ENCODE data around the gene SMIM38. TPM values are rescaled to one million over a fixed set of nuclear protein-coding genes. Genes with fewer than 3 reads are reported as not detected.

Gene SMIM38
- total RNA-seq, 2 donors from 2014 or later, result 8.9 to 15.6 TPM

DNA sequence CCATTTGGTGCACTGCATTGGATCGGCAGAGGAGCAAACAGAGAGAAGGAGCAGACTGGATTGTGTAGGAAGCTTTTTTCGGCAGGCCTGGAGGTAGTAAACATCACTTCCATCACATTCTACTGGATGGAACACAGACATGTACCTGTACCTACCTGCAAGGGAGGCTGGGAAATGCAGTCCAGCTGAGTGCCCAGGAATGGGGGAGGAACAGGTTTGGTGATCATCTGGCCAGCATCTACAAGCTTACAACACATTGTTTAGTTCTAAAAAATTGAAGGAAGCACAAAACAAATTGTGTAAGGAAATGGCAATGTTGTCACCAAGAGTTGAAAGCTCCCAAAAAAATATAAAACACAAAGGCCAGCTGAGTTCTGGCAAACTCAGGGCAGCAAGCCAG lies 19.1 kb downstream of the SMIM38 start:
- H3K4me3 ChIP-seq, result no peak overlapping the region
- no peak overlapping the region for H3K27ac ChIP-seq
- intact Hi-C loops (cut with DNase I), result no loop called here
- ATAC-seq (no peak), DNase-seq (no peak)
- H3K4me1 ChIP-seq, result peaks cover 18% of the 10 kb centered on the region
- H3K9me3 ChIP-seq, result no peaks in the 10 kb centered on the region
- TF ChIP-seq, protein P1, sequence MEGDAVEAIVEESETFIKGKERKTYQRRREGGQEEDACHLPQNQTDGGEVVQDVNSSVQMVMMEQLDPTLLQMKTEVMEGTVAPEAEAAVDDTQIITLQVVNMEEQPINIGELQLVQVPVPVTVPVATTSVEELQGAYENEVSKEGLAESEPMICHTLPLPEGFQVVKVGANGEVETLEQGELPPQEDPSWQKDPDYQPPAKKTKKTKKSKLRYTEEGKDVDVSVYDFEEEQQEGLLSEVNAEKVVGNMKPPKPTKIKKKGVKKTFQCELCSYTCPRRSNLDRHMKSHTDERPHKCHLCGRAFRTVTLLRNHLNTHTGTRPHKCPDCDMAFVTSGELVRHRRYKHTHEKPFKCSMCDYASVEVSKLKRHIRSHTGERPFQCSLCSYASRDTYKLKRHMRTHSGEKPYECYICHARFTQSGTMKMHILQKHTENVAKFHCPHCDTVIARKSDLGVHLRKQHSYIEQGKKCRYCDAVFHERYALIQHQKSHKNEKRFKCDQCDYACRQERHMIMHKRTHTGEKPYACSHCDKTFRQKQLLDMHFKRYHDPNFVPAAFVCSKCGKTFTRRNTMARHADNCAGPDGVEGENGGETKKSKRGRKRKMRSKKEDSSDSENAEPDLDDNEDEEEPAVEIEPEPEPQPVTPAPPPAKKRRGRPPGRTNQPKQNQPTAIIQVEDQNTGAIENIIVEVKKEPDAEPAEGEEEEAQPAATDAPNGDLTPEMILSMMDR (IDR thresholded peaks at IDR 0.05), result no peak
- TF ChIP-seq POLR2A (IDR thresholded peaks at IDR 0.05), result no peak
- no peaks in the 10 kb centered on the region for H3K27me3 ChIP-seq
- WGBS, 2 donors, result 85 to 100% methylated on average over 2 of the region's 2 CpGs
- H3K36me3 ChIP-seq (replicated peaks in 1 of 2; ENCODE audit: insufficient read depth in 1 of 2, low read depth in 2 of 2), result no peaks in the 10 kb centered on the region

DNA sequence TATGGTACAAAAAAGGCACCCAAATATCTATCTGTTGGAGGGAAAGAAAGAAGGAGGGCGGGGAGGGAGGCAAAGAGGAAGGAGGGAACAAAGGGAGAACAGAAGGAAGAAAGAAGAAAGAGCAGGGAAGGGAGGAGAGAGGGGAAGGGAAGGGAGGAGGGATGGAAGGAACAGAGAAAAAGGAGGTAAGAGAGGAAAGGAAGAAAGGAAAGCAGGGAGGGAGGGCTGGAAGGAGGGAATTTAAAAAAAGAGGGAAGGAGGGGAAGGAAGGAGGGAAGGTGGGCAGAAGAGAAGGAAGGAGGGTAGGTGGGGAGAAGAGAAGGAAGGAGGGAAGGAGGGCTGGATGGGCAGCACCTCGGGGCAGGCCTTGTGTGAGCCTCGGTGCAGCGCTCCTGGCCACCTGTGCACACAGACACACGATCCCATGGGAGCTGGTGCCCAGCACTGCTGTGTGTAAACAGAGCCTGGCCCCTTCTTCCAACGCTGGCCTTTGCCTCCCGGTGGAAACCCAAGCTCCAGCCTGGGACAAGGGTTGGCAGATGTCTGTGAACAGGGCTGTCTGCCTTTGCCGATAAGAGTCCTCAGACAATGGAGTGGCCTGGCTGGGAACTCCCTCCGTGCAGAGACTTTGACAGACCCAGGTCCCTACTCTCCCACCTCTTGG lies 23.2 kb downstream of the SMIM38 start:
- Histone ChIP-seq H3K27me3 (no peaks in the 10 kb centered on the region), H3K27ac (peak overlapping the region in 1 of 4 donors; percentile 5), H3K4me3 (no peak overlapping the region), H3K9me3 (no peaks in the 10 kb centered on the region), H3K36me3 (replicated peaks in 1 of 2; ENCODE audit: insufficient read depth in 1 of 2, low read depth in 2 of 2) (no peaks in the 10 kb centered on the region), H3K4me1 (peaks cover 18% of the 10 kb centered on the region)
- no peak for TF ChIP-seq POLR2A (IDR thresholded peaks at IDR 0.05)
- TF ChIP-seq, protein P1 (IDR thresholded peaks at IDR 0.05), result no peak
- DNase-seq (peak; percentile 65 to 79 (median 72)), ATAC-seq (peak; percentile 90)
- WGBS, 2 donors, result 27 to 35% methylated on average over 8 to 9 of the region's 9 CpGs
- intact Hi-C loops (cut with DNase I), result no loop called here

DNA sequence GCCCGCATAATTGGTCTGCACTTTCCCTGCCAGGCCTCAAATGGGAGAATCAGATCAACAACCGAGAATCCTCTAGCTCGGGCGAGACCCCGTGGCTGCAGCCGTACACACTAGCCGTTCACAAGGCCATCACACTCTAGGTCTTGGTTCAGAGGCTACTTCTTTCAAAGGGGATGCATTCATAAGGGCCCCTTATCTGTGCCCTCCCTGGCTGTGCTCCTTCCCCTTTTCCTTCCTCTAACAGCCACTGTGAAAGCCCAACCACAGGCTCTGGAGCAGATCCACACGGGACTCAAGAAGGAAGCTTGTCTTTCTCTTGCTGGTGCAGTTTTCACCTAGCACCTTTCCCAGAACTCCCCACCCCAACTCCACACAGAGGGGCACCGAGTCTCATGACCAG lies 24.5 kb downstream of the SMIM38 start:
- no peaks in the 10 kb centered on the region for H3K27me3 ChIP-seq
- H3K4me1 ChIP-seq, result peaks cover 18% of the 10 kb centered on the region
- no peak overlapping the region for H3K4me3 ChIP-seq
- H3K27ac ChIP-seq, result no peak overlapping the region
- no peak for DNase-seq
- ATAC-seq, result no peak
- TF ChIP-seq POLR2A (IDR thresholded peaks at IDR 0.05), result no peak
- TF ChIP-seq, protein P1 (IDR thresholded peaks at IDR 0.05), result no peak
- intact Hi-C loops (cut with DNase I), result no loop called here
- H3K36me3 ChIP-seq (replicated peaks in 1 of 2; ENCODE audit: insufficient read depth in 1 of 2, low read depth in 2 of 2), result no peaks in the 10 kb centered on the region
- H3K9me3 ChIP-seq, result no peaks in the 10 kb centered on the region
- WGBS, 2 donors, result 82 to 94% methylated on average over 7 to 9 of the region's 9 CpGs

DNA sequence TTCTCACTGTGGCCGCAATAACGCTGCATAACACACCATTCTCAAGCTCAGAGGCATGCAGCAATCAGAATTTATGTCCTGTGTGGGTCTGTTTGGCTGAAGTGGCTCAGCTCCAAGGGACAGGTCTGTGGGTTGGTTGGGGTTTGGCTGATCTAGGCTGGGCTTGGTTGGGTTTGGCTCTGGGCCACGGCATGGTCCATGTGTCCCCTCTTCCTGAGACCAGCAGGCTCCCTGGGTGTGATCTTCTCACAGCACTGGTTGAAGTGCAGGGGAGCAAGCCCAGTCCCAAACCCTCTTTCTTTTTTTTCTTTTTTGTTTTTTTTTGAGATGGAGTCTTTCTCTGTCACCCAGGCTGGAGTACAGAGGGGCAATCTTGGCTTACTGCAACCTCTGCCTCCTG lies 25.0 kb downstream of the SMIM38 start:
- no peak for DNase-seq

More for the DNA sequence above, 25.0 kb downstream of the SMIM38 start:
- peaks cover 18% of the 10 kb centered on the region for H3K4me1 ChIP-seq
- H3K9me3 ChIP-seq, result no peaks in the 10 kb centered on the region
- no peaks in the 10 kb centered on the region for H3K27me3 ChIP-seq
- no peaks in the 10 kb centered on the region for H3K36me3 ChIP-seq (replicated peaks in 1 of 2; ENCODE audit: insufficient read depth in 1 of 2, low read depth in 2 of 2)
- no peak for ATAC-seq
- no peak for TF ChIP-seq POLR2A (IDR thresholded peaks at IDR 0.05)
- TF ChIP-seq, protein P1 (IDR thresholded peaks at IDR 0.05), result no peak
- intact Hi-C loops (cut with DNase I), result no loop called here
- 95 to 100% methylated on average over 3 of the region's 3 CpGs for WGBS, 2 donors
- no peak overlapping the region for H3K27ac ChIP-seq
- H3K4me3 ChIP-seq, result no peak overlapping the region

Data from body of pancreas (tissue), 4 donors.